ENCODE data around the gene PPM1H. TPM values are rescaled to one million over a fixed set of nuclear protein-coding genes. Genes with fewer than 3 reads are reported as not detected.

Gene PPM1H
- total RNA-seq, 2 donors from 2014 or later, result 27.0 to 46.9 TPM

GRCh38 chr12:62711631-62712241 lies 223.2 kb downstream of the PPM1H start:
- Histone ChIP-seq H3K27me3 (replicated peaks; ENCODE audit: insufficient read depth) (no peaks in the 10 kb centered on the region), H3K4me3 (no peak overlapping the region), H3K27ac (no peak overlapping the region), H3K4me1 (replicated peaks) (no peaks in the 10 kb centered on the region), H3K36me3 (no peaks in the 10 kb centered on the region), H3K9me3 (no peaks in the 10 kb centered on the region)
- no peak for TF ChIP-seq POLR2AphosphoS5 (IDR thresholded peaks at IDR 0.05)
- TF ChIP-seq, protein P1, sequence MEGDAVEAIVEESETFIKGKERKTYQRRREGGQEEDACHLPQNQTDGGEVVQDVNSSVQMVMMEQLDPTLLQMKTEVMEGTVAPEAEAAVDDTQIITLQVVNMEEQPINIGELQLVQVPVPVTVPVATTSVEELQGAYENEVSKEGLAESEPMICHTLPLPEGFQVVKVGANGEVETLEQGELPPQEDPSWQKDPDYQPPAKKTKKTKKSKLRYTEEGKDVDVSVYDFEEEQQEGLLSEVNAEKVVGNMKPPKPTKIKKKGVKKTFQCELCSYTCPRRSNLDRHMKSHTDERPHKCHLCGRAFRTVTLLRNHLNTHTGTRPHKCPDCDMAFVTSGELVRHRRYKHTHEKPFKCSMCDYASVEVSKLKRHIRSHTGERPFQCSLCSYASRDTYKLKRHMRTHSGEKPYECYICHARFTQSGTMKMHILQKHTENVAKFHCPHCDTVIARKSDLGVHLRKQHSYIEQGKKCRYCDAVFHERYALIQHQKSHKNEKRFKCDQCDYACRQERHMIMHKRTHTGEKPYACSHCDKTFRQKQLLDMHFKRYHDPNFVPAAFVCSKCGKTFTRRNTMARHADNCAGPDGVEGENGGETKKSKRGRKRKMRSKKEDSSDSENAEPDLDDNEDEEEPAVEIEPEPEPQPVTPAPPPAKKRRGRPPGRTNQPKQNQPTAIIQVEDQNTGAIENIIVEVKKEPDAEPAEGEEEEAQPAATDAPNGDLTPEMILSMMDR (IDR thresholded peaks at IDR 0.05), result no peak
- TF ChIP-seq POLR2A (IDR thresholded peaks at IDR 0.05), result no peak
- no peak for DNase-seq (ENCODE audit: low spot score)
- intact Hi-C loops (cut with DNase I), result no loop called here
- WGBS, result 72% methylated on average over 10 of the region's 10 CpGs

GRCh38 chr12:62709311-62709710 lies 225.6 kb downstream of the PPM1H start:
- no peak for DNase-seq (ENCODE audit: low spot score)
- H3K4me3 ChIP-seq, result no peak overlapping the region
- H3K9me3 ChIP-seq, result no peaks in the 10 kb centered on the region
- intact Hi-C loops (cut with DNase I), result no loop called here
- no peaks in the 10 kb centered on the region for H3K36me3 ChIP-seq
- H3K27me3 ChIP-seq (replicated peaks; ENCODE audit: insufficient read depth), result no peaks in the 10 kb centered on the region
- 52% methylated on average over 2 of the region's 2 CpGs for WGBS
- no peaks in the 10 kb centered on the region for H3K4me1 ChIP-seq (replicated peaks)
- TF ChIP-seq POLR2A (IDR thresholded peaks at IDR 0.05) (no peak), POLR2AphosphoS5 (IDR thresholded peaks at IDR 0.05) (no peak)
- TF ChIP-seq, protein P1 (IDR thresholded peaks at IDR 0.05), result no peak
- no peak overlapping the region for H3K27ac ChIP-seq

- no peak for DNase-seq (ENCODE audit: low spot score)
- no peaks in the 10 kb centered on the region for H3K4me1 ChIP-seq (replicated peaks)
- WGBS, result 94% methylated on average over 2 of the region's 2 CpGs
- no peak overlapping the region for H3K4me3 ChIP-seq
- TF ChIP-seq POLR2AphosphoS5 (IDR thresholded peaks at IDR 0.05), result no peak
- no peak for TF ChIP-seq POLR2A (IDR thresholded peaks at IDR 0.05)
- TF ChIP-seq, protein P1 (IDR thresholded peaks at IDR 0.05), result no peak
- H3K9me3 ChIP-seq, result no peaks in the 10 kb centered on the region
- H3K27ac ChIP-seq, result no peak overlapping the region
- intact Hi-C loops (cut with DNase I), result no loop called here
- H3K27me3 ChIP-seq (replicated peaks; ENCODE audit: insufficient read depth), result no peaks in the 10 kb centered on the region
- no peaks in the 10 kb centered on the region for H3K36me3 ChIP-seq
Measured at GRCh38 chr12:62707939-62708338, 227.0 kb downstream of the PPM1H start.

GRCh38 chr12:62705846-62706245 lies 229.1 kb downstream of the PPM1H start:
- no peaks in the 10 kb centered on the region for H3K9me3 ChIP-seq
- H3K27ac ChIP-seq, result no peak overlapping the region
- no peak overlapping the region for H3K4me3 ChIP-seq
- peaks cover 3% of the 10 kb centered on the region for H3K4me1 ChIP-seq (replicated peaks)
- WGBS, result 91% methylated on average over 4 of the region's 4 CpGs
- DNase-seq (ENCODE audit: low spot score), result no peak
- H3K27me3 ChIP-seq (replicated peaks; ENCODE audit: insufficient read depth), result no peaks in the 10 kb centered on the region
- no peaks in the 10 kb centered on the region for H3K36me3 ChIP-seq
- TF ChIP-seq POLR2A (IDR thresholded peaks at IDR 0.05), result no peak
- TF ChIP-seq POLR2AphosphoS5 (IDR thresholded peaks at IDR 0.05), result no peak
- TF ChIP-seq, protein P1 (IDR thresholded peaks at IDR 0.05), result no peak
- intact Hi-C loops (cut with DNase I), result no loop called here

- intact Hi-C loops (cut with DNase I), result no loop called here
- TF ChIP-seq POLR2AphosphoS5 (IDR thresholded peaks at IDR 0.05) (no peak), POLR2A (IDR thresholded peaks at IDR 0.05) (no peak)
- TF ChIP-seq, protein P1 (IDR thresholded peaks at IDR 0.05), result no peak
- Histone ChIP-seq H3K27me3 (replicated peaks; ENCODE audit: insufficient read depth) (no peaks in the 10 kb centered on the region), H3K9me3 (no peaks in the 10 kb centered on the region), H3K4me3 (no peak overlapping the region), H3K27ac (no peak overlapping the region), H3K4me1 (replicated peaks) (peaks cover 3% of the 10 kb centered on the region), H3K36me3 (no peaks in the 10 kb centered on the region)
- 67% methylated on average over 4 of the region's 4 CpGs for WGBS
- DNase-seq (ENCODE audit: low spot score), result no peak
Measured at GRCh38 chr12:62703011-62703380, 232.0 kb downstream of the PPM1H start.

All from prostate gland (tissue), 2 donors.